Epithelial cell of proximal tubule (primary cell): ENCODE results near the gene ALAS1. TPM values are rescaled to one million over a fixed set of nuclear protein-coding genes. Genes with fewer than 3 reads are reported as not detected.
A peak's percentile ranks its signal among the peaks of the same experiment; 100 is the strongest.
"Not testable (repeated sequence)": the region's sequence is repeated elsewhere in the genome, so short reads cannot be mapped to it uniquely, and the experiment has no call there.

ENCODE experiments used
- DNase-seq: peaks from one replicate; pipeline ENCODE4 v3.0.0-alpha.2; 2011; ENCODE audit warnings: low read depth
- H3K4me3 ChIP-seq: 2 replicates; pipeline ENCODE4 v1.5.1; 2011; ENCODE audit warnings: low read depth, mild to moderate bottlenecking, low read length
- total RNA-seq: library from RNA; depleted of rRNA; stranded (reverse); fragments of >200 nt; gene quantifications from 2 replicates; pipeline ENCODE4 v1.2.3, GENCODE V29; 2015
- TF ChIP-seq, protein P1 (sequence below): conservative IDR thresholded peaks from 2 replicates; pipeline ENCODE4 v1.5.1; 2012; ENCODE audit warnings: low read depth, mild to moderate bottlenecking, low read length

ALAS1 gene
- 56.3 and 71.5 TPM in 2 replicates for total RNA-seq

- H3K4me3 ChIP-seq, result peak within 1 kb of the TSS; percentile 89
- no peak for DNase-seq
- TF ChIP-seq, protein P1, sequence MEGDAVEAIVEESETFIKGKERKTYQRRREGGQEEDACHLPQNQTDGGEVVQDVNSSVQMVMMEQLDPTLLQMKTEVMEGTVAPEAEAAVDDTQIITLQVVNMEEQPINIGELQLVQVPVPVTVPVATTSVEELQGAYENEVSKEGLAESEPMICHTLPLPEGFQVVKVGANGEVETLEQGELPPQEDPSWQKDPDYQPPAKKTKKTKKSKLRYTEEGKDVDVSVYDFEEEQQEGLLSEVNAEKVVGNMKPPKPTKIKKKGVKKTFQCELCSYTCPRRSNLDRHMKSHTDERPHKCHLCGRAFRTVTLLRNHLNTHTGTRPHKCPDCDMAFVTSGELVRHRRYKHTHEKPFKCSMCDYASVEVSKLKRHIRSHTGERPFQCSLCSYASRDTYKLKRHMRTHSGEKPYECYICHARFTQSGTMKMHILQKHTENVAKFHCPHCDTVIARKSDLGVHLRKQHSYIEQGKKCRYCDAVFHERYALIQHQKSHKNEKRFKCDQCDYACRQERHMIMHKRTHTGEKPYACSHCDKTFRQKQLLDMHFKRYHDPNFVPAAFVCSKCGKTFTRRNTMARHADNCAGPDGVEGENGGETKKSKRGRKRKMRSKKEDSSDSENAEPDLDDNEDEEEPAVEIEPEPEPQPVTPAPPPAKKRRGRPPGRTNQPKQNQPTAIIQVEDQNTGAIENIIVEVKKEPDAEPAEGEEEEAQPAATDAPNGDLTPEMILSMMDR, result no peak
Observed at GRCh38 chr3:52197842-52198625, at the start of gene ALAS1. Gene ALAS1 (plus strand): TSS chr3:52198160. CDS start chr3:52199242, 1,082 bp downstream.

DNA sequence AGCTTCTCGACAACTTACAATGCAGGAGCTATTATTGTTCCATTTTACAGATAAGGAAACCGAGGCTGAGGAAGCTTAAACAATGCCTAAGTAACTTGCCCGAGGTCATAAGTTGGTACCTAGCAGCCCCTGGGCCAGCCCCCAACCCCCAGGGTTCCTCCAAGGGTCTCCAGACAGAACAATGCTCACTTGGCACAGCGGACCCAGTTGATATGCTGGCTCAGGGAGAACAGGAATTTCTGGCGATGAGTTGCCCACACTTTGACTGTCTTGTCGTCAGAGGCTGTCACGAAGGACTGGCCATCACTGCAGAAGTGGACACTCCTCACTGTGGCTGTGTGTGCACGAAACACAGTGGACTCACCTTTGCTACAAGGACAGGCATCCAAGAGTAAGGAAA is 48.9 kb upstream of the ALAS1 start:
- DNase-seq, result no peak
- H3K4me3 ChIP-seq, result no peak overlapping the region
- TF ChIP-seq, protein P1, result no peak

DNA sequence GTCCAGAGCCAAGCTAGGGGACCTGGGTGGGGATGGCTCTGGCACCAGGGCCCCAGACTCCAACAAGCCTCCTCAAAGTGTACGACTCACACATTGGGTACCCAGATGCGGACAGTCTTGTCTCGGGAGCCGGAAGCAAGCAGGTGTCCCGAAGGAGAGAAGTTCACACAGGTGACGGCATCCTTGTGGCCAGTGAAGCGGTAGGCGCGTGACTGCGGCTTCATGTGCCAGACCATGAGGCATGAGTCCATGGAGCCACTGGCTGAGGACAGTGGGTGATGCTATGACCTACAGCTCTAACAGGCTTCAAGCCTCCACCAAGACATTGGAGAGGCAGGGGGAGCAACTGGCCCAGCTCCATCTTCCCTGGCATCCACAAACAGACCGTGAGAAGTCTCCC is 48.2 kb upstream of the ALAS1 start:
- TF ChIP-seq, protein P1, result no peak
- no peak for DNase-seq
- no peak overlapping the region for H3K4me3 ChIP-seq

- TF ChIP-seq, protein P1, result no peak
- H3K4me3 ChIP-seq, result no peak overlapping the region
- no peak for DNase-seq
Observed at GRCh38 chr3:52150357-52150756, 47.6 kb upstream of the ALAS1 start.

GRCh38 chr3:52150860-52151259 is 47.1 kb upstream of the ALAS1 start:
- DNase-seq, result no peak
- no peak overlapping the region for H3K4me3 ChIP-seq
- TF ChIP-seq, protein P1, result no peak

GRCh38 chr3:52151991-52152390 is 46.0 kb upstream of the ALAS1 start:
- DNase-seq, H3K4me3 ChIP-seq: not testable (repeated sequence)

DNA sequence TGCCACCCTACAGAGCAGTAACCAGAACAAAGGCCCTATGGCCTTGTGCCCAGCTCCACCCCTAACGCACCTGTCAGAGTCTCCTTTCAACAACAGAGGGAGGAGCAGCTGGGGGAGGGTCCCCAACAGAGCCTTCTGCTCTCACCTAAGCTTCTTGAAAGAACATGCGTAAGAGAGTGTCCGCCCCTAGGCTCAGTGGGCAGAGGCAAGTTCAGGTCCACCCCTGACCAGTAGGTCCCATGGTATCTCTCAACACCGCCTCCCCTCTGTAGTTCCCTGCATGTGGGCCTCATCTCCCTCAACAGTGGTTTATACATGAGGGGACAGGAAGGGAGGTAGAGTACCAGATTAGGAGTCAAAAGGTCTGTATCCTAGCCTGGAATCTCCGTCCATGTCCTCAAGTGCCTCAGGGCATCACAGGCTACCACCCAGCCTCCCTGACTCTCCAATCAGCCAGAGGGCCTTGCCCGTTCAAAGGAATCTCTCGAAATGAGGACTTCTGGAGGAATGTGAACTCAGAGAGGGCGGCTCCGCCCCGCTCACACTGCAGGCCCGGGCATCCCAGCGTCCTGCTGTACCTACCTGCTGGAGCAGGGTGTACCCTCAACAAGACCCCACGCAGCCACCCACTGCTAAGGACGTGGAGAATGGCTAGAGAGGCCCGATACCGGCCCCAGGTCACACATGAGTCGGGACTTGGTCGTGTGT is 44.4 kb upstream of the ALAS1 start:
- TF ChIP-seq, protein P1, result peak; percentile 14
- peak overlapping the region; percentile 94 for H3K4me3 ChIP-seq
- no peak for DNase-seq
